HuH-7 (cell line): ENCODE data around the gene DDX24.

Experiments used
- DNase-seq: peaks from one replicate; pipeline ENCODE4 v3.0.0; 2011; ENCODE audit warnings: low spot score

Gene DDX24, protein sequence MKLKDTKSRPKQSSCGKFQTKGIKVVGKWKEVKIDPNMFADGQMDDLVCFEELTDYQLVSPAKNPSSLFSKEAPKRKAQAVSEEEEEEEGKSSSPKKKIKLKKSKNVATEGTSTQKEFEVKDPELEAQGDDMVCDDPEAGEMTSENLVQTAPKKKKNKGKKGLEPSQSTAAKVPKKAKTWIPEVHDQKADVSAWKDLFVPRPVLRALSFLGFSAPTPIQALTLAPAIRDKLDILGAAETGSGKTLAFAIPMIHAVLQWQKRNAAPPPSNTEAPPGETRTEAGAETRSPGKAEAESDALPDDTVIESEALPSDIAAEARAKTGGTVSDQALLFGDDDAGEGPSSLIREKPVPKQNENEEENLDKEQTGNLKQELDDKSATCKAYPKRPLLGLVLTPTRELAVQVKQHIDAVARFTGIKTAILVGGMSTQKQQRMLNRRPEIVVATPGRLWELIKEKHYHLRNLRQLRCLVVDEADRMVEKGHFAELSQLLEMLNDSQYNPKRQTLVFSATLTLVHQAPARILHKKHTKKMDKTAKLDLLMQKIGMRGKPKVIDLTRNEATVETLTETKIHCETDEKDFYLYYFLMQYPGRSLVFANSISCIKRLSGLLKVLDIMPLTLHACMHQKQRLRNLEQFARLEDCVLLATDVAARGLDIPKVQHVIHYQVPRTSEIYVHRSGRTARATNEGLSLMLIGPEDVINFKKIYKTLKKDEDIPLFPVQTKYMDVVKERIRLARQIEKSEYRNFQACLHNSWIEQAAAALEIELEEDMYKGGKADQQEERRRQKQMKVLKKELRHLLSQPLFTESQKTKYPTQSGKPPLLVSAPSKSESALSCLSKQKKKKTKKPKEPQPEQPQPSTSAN

GRCh38 chr14:94080621-94081385 lies at the start of gene DDX24, which contains the start of gene IFI27L1:
DDX24 (minus strand) TSS chr14:94081202; CDS start chr14:94079742, 1,460 bp downstream.
IFI27L1 (plus strand) TSS chr14:94081310; CDS start chr14:94096938, 15,628 bp downstream.
- peak; percentile 92 for DNase-seq

GRCh38 chr14:94129758-94130414 lies 48.9 kb upstream of the DDX24 start:
- DNase-seq: peak; percentile 22

GRCh38 chr14:94129111-94129757 lies 48.2 kb upstream of the DDX24 start, which contains the start of gene IFI27L2:
IFI27L2 (minus strand) TSS chr14:94129604; CDS start chr14:94129564, 40 bp downstream.
- DNase-seq: peak; percentile 70

DNA sequence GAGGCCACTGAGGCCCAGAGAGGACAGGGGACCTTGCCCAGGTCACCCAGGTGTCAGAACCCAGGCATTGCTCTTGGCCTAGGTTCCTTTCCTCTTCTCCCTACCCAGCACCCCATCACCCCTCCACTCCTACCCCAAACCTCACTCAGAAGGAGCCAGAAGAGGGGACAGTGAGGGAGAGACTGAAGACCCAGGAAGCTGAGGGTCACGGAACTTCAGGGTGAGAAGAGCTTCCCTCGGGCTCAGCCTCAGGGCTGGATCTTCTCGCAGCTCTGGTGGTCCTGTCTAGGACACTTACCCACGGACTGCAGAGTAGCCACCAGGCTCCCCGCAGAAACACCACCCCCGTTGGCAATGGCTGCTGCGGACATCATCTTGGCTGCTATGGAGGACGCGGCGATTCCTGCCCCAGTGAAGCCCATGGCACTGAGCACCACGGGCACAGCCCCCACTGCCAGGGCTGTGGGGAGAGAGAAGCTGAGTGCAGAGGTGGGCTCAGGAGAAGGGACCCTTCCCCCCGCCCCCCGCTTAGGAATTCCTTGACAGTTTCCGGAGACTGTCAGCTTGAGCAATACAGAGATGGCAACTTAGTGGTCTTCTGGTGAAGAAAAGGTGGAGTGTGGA lies 47.3 kb upstream of the DDX24 start:
- no peak for DNase-seq

- no peak for DNase-seq
These were observed 46.3 kb upstream of the DDX24 start for GRCh38 chr14:94127330-94127729.

DNA sequence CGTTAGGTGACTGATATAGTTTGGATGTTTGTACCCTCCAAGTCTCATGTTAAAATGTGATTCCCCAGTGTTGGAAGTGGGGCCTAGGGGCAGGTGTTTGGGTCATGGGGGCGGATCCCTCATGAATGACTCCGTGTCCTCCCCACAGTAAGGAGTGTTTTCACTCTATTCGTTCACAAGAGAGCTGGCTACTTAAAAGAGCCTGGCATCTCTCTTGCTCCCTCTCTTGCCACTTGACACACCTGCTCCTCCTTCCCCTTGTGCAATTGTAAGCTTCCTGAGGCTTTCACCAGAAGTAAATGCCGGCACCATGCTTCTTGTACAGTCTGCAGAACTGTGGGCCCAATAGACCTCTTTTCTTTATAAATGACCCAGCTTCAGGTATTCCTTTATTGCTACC lies 45.8 kb upstream of the DDX24 start:
- DNase-seq: no peak

DNA sequence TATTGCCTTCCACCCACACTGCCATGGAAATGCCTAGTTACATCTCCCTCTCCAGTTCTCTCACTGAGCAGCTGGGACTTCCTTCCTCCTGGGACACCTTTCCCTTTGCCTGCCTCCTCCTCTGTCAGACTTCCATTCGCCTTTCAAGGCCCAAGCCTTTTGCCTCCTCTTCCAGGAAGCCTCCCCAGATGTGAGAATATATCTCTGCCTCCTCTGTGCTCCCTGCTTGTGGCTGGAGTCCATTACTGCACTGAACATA lies 45.3 kb upstream of the DDX24 start:
- no peak for DNase-seq

DNA sequence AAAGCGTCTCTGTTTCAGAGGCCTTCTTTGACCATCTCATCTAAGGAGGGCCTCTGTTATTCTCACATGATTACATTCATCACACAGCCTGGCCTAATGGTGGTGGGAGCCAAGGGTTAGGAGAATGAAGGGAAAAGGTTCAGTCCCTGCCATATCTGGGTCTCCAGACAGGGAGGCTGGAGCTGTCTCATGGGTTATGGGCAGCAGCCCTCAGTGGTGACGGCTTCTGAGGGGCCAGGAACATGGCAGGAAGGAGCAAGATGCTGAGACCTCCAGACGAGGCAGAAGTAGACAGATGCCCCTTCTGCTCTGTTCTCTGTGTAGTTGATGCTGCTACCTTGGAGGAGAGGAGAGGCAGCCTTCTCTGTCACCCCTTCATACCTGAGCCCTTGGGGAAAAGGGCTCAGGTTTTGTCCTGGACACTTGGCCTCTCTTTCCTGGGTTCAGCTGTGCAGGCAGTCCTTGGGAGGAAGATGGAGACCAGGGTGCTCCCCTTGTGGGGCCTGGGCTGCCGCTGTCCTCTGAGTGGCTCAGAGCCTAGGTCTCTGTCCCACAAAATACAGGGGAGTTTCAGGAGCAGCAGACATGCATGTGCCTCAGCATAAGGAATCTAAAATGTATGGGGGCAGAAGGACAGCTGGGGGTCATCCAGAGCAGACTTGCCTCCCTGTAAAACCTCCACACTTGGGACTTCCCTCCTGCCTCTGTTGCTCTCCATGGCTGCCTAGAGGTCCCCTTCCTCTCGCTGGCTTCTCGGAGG lies 44.8 kb upstream of the DDX24 start:
- DNase-seq: no peak

DNA sequence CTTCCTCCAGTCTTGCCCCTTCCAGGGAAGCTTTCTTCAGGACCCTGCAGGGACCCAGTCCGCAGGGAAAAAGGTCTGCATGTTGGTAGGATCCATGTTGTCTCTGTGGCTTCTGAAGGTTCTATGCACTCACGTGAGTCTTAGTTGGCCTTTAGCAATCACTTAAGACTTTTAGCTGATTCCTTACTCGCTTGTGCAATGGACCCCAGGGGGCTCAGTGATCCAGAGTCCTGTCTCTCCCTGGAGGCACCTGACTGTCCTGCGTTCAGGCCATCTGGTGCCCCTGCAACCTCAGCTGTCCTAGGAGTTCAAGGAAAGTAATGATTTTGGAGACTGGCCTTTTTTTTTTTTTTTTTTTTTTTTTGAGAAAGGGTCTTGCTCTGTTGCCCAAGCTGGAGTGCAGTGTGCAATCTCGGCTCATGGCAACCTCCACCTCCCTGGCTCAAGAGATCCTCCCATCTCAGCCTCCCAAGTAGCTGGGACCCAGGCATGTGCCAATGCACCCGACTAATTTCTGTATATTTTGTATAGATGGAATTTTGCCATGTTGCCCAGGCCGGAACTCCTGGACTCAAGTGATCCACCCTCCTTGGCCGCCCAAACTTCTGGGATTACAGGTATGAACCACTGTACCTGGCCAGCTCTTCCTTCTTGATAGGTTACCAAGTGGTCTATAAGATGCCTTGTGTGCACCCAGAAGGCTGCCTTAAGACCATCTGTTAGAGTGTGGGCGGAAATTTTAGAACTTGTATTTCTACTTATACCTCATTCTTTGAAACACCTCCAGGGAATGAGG lies 43.8 kb upstream of the DDX24 start:
- DNase-seq: no peak

DNA sequence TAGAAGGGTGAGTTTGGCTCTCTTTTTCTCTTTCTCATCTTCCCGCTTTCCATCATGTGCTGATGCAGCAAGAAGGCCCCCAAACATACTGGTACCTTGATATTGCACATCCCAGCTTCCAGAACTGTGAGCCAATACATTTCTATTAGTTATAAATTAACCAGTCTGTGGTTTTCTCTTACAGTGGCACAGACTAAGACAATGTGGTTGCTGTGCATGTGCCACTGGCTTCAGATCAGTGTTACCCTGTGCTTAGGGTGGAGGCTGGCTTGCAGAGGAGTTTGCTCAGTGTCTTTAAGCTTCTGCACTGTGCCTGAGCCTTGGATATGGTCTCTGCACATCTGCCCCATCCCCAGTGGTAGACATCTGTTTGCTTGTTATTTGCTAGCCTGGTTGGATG lies 42.9 kb upstream of the DDX24 start:
- DNase-seq: no peak

- DNase-seq: no peak
These were observed 42.3 kb upstream of the DDX24 start for GRCh38 chr14:94123296-94123695.

DNA sequence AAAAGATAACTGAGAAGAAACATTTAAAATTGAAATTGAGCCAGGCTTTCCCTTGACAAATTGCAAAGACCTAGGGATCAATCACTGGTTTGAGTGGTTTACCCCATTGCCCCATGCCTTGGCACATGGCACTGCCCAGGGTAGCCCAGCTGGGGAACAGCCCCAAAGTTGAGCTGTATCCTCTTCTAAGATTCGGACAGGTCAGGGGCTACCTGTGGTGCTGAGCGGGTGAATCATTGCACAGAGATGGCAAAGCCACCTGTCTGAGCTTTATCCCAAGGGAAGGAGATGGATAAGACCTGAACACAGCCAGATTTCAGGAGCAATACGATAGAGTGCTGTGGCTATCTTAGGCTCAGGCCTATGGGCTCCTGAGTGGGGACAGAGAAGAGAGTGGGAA lies 41.4 kb upstream of the DDX24 start:
- DNase-seq: no peak

- DNase-seq: no peak
These were observed 40.5 kb upstream of the DDX24 start for GRCh38 chr14:94121485-94121884.

DNA sequence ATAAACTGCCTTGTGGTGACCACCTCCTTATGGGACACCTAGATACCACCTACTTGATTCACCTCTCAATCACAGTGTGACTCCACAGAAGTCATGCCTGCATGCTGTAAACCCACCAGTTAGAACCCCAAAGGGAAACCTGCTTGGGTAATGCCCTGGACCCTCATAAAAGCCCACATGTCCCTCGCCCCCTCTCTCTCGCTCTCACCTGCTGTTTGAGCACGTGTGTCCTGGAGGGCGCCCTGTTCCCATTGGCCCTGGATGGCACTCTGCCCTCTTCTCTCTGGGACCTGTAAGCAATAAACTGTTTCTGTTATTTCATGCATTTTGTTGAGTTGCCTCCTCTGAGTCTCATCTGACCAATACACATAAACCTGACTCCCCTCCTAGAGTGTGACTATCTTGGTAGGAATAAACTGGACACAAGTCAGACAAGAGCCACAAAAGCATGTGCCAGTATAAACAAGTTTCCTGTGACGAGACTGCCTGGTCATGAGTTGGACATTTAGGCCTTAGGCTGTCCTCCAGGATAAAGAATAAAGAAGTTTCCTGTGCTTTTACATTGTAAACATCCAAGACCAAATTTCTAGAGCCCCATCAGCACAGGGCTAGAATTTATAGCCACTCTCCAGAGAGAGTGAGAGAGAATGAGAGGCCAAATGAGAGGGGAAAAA lies 39.8 kb upstream of the DDX24 start:
- no peak for DNase-seq

DNA sequence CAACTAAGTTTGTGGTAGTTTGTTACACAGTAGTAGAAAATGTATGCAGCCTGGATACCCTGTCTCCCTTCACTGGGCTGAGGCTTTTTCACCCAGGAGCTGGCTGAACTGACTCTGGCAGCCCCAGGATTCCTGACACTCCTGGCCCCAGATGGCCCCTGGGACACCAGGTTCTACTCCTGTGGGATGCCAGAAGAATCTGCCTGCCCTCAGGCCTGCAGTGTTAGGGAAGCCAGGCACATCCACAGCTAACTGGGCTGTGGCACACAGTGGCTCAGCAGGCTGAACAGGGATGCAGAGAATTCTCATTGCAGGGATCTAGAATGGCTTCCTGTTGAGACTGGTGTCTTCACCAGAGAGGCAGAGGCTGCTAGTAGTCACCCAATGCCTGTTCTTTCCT lies 38.1 kb upstream of the DDX24 start:
- DNase-seq: no peak

DNA sequence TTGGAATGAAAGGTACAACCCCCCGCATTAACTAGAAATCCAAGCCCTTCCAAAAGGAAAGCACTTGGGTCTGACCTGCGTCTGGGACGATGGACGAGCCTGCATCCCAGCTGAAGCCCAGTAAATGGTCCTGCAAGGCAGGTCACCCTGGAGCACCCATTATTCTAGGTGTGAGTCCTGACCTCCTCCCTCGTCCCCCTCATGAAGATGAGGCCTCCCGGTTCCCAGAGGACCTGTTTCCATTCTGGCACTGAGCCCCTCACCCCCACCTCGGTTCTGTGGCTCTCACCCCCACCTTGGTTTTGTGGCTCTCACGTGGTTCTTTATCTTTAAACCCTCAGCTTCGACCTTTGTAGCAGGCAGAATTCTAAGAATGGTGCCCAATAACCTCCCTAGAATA lies 36.9 kb upstream of the DDX24 start:
- no peak for DNase-seq

DNA sequence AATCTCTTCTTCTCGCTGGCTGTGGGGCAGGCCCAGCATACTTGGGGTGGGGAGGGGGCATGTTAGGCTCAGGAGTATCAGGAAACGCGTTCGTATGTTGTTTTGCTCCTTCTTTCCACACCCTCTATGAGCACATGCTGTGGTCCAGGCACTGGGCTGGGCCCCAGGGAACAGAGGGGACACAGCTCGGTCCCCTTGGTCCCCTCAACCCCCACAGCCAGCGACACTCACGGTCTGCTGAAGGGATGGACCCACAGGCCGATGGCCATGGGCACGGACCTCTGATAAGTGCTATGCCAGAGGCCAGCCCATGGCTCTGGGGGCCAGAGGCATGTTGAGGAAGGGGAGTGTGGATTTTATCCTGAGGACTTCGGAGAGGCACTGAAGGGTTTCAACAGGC lies 35.7 kb upstream of the DDX24 start:
- no peak for DNase-seq

- DNase-seq: no peak
These were observed 34.6 kb upstream of the DDX24 start for GRCh38 chr14:94115631-94116030.

DNA sequence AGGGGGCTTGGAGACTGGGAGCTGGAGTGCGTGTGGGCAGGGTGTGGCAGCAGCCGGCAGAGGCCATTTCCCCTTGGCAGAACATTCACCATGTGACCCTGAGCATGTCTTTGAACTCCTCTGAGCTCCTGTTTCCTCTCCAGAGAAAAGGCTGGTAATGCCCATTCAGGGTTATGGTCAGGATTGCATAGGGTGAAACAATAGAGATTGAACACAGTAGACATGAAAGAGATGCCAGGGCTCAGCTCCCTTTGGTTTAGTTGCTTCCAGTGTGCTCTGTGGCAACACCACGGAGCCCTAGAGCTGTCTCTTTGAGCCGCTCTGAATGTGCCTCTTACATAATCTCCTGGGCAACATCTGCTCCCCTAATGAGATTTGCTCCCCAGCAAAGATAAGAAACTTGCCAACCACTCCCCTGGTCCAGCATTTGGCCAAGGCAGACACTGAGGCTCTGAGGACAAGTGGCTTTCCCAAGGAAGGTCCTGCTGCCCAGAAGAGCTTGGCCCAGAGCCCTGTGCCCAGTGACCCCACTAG lies 34.1 kb upstream of the DDX24 start:
- DNase-seq: no peak
